UCSD-AML1 (cell line): ENCODE results near the gene NAPB.

ENCODE experiments used
- DNase-seq: peaks from one replicate; lab custom pipeline; 2025; ENCODE audit not compliant: unreplicated experiment; lab: John Stamatoyannopoulos, UW

NAPB gene

GRCh38 chr20:23407781-23408464, 13.4 kb downstream of the NAPB start:
- no peak for DNase-seq

- no peak for DNase-seq
These were observed 14.4 kb downstream of the NAPB start for GRCh38 chr20:23406880-23407279.

- DNase-seq = no peak
These were observed 17.1 kb downstream of the NAPB start for GRCh38 chr20:23404196-23404595.

- no peak for DNase-seq
These were observed 17.5 kb downstream of the NAPB start for GRCh38 chr20:23403751-23404150.

- DNase-seq = no peak
These were observed 20.2 kb downstream of the NAPB start for GRCh38 chr20:23401051-23401450.

- no peak for DNase-seq
These were observed 21.6 kb downstream of the NAPB start for GRCh38 chr20:23399568-23400241.

- DNase-seq = no peak
These were observed 23.3 kb downstream of the NAPB start for GRCh38 chr20:23397961-23398360.

GRCh38 chr20:23396950-23397627, 24.2 kb downstream of the NAPB start:
- no peak for DNase-seq

GRCh38 chr20:23393996-23394775, 27.1 kb downstream of the NAPB start:
- DNase-seq = no peak

GRCh38 chr20:23391707-23392310, 29.5 kb downstream of the NAPB start:
- DNase-seq = no peak

- peak; percentile 45 for DNase-seq
These were observed 31.1 kb downstream of the NAPB start for GRCh38 chr20:23390091-23390774.

- no peak for DNase-seq
These were observed 34.2 kb downstream of the NAPB start for GRCh38 chr20:23387118-23387443.

- no peak for DNase-seq
These were observed 34.8 kb downstream of the NAPB start for GRCh38 chr20:23386304-23387117.

- peak; percentile 38 for DNase-seq
These were observed 39.4 kb downstream of the NAPB start for GRCh38 chr20:23381876-23382275.

- DNase-seq = no peak
These were observed 41.5 kb downstream of the NAPB start for GRCh38 chr20:23379772-23380171.

GRCh38 chr20:23375827-23376226, 45.5 kb downstream of the NAPB start:
- no peak for DNase-seq

GRCh38 chr20:23374441-23374840, 46.8 kb downstream of the NAPB start:
- DNase-seq = no peak

- DNase-seq = no peak
These were observed 49.8 kb downstream of the NAPB start for GRCh38 chr20:23371496-23371895.

- no peak for DNase-seq
These were observed 50.4 kb downstream of the NAPB start for GRCh38 chr20:23370873-23371272.

- no peak for DNase-seq
These were observed 51.0 kb downstream of the NAPB start for GRCh38 chr20:23370274-23370673.
